ENCODE measurements around the gene BAZ2A. TPM values are rescaled to one million over a fixed set of nuclear protein-coding genes. Genes with fewer than 3 reads are reported as not detected.

Gene BAZ2A

GRCh38 chr12:56546680-56547079 lies 83.4 kb downstream of the BAZ2A start:
- Histone ChIP-seq H3K4me2 (ENCODE audit: insufficient read depth, low read length, poor library complexity, severe bottlenecking) (no peak overlapping the region), H4K91ac (ENCODE audit: low read depth, low read length, poor library complexity) (no peak overlapping the region), H4K8ac (ENCODE audit: low read depth, low read length) (no peak overlapping the region), H3K14ac (ENCODE audit: low read length) (no peak overlapping the region), H3K4me3 (ENCODE audit: low read length in 2 of 2) (no peak overlapping the region), H3K4ac (ENCODE audit: low read length) (no peak overlapping the region), H3K9me3 (replicated peaks in 1 of 2; ENCODE audit: control insufficient read depth in 2 of 2, insufficient read depth in 1 of 2, low read depth in 1 of 2, low read length in 2 of 2) (no peaks in the 10 kb centered on the region), H2AK5ac (ENCODE audit: low read depth, low read length) (no peak overlapping the region), H2BK120ac (ENCODE audit: low read depth, low read length) (no peak overlapping the region), H2BK12ac (ENCODE audit: low read length) (no peak overlapping the region), H2BK5ac (ENCODE audit: low read length) (no peak overlapping the region), H2AFZ (ENCODE audit: low read length) (no peak overlapping the region), H3K18ac (ENCODE audit: low read length) (no peak overlapping the region), H3K23ac (ENCODE audit: low read depth, low read length, poor library complexity) (no peak overlapping the region), H3K9ac (ENCODE audit: low read depth, low read length, poor library complexity) (no peak overlapping the region), H3K27me3 (ENCODE audit: control insufficient read depth in 3 of 3, insufficient read depth in 3 of 3, low read depth in 1 of 3, low read length in 3 of 3) (no peaks in the 10 kb centered on the region), H3K36me3 (replicated peaks in 1 of 2; ENCODE audit: control insufficient read depth in 2 of 2, insufficient read depth in 2 of 2, low read length in 2 of 2) (peaks cover 0 to 3% of the 10 kb centered on the region in 2 donors), H3K79me1 (ENCODE audit: low read depth, low read length) (no peaks in the 10 kb centered on the region), H2BK15ac (ENCODE audit: low read length) (no peak overlapping the region), H3K4me1 (ENCODE audit: control insufficient read depth in 2 of 2, insufficient read depth in 1 of 2, low read depth in 1 of 2, low read length in 2 of 2) (no peaks in the 10 kb centered on the region), H3K27ac (replicated peaks; ENCODE audit: low read length) (no peak overlapping the region)
- no CpG with 5 or more reads among the region's 5 CpGs for WGBS, 2 donors (ENCODE audit: extremely low coverage in 2 of 2, insufficient read length in 2 of 2, insufficient replicate concordance in 1 of 2)
- DNase-seq (ENCODE audit: low spot score), result no peak

Small RNA genes lying within 50 kb of the gene (small RNA-seq; reads per million reads assigned to genes)
- gene RN7SL809P (ENCODE audit: insufficient read depth) (not detected), gene RNU6-343P (ENCODE audit: insufficient read depth) (not detected), gene SNORD59A (ENCODE audit: insufficient read depth) (333 reads per million, percentile 98 among the genes with 10 or more reads in this experiment)
